Measurements from ENCODE around the gene RIN1. TPM values are rescaled to one million over a fixed set of nuclear protein-coding genes. Genes with fewer than 3 reads are reported as not detected.

RIN1 gene
- total and polyA plus RNA-seq, 9 of the 15 experiments (the other 6 are each of a cell fraction or from before 2014, with no cell fraction given): 0.01 to 1.2 (median 0.45) TPM; not detected in 1

DNA sequence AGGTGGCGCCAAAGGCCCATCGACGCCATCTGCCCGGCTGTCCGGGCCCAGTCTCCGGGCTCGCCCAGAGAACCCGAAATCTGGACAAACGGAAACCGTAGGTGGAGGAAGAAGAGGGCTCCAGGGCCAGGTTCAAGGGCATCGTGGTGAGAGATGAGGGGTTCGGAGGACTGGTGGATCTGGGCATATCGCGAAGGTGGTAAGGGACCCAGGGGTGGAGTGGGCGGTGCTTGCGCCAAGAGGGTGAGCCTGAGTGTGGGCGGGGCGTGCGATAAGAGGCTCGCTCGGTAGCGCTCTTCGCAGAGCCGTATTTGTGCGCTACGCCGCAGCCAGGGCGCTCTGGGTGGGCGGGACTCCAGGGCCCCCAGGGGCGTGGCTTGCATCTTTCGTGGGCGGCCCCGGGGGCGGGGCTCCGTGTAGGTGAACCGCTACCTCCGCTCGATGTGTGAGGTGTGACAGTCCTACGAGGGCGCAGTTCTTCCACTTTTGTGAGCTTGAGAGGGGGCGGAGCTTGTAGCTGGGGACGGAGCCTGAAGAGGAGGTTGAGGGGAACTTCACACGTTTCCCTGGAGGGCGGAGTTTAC lies 24.2 kb downstream of the RIN1 start (continued):
- TF ChIP-seq ZBTB11 (CRISPR knock-in tag; IDR thresholded peaks at IDR 0.05) (0 out of 6 replicates have a peak, but pooled peaks of 1 of the 3 experiments have one; percentile 25), RNF2 (IDR thresholded peaks at IDR 0.05) (0 out of 2 replicates have a peak, but pooled peaks have one; percentile 50), HIVEP1 (CRISPR knock-in tag; IDR thresholded peaks at IDR 0.05) (no peak), KDM1A (IDR thresholded peaks at IDR 0.05) (peak; percentile 92 to 94), L3MBTL2 (IDR thresholded peaks at IDR 0.05) (peak; percentile 82), ARID2 (IDR thresholded peaks at IDR 0.05) (peak; percentile 99), TAL1 (IDR thresholded peaks at IDR 0.05) (no peak), CTBP1 (IDR thresholded peaks at IDR 0.05; ENCODE audit: borderline replicate concordance) (peak; percentile 94)
- TF ChIP-seq, protein P1, sequence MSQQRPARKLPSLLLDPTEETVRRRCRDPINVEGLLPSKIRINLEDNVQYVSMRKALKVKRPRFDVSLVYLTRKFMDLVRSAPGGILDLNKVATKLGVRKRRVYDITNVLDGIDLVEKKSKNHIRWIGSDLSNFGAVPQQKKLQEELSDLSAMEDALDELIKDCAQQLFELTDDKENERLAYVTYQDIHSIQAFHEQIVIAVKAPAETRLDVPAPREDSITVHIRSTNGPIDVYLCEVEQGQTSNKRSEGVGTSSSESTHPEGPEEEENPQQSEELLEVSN (IDR thresholded peaks at IDR 0.05; ENCODE audit: borderline replicate concordance in 1 of 2, extremely low read depth in 1 of 2, insufficient read depth in 1 of 2, insufficient read length in 1 of 2, low read depth in 1 of 2, low read length in 1 of 2, poor library complexity in 1 of 2, severe bottlenecking in 1 of 2): peak; percentile 30 to 61

All from K562 (cell line).